Measurements from ENCODE around the gene FAM107A. TPM values are rescaled to one million over a fixed set of nuclear protein-coding genes. Genes with fewer than 3 reads are reported as not detected.

Gene FAM107A
- total RNA-seq, 1 experiment from 2014 or later, result not detected

DNA sequence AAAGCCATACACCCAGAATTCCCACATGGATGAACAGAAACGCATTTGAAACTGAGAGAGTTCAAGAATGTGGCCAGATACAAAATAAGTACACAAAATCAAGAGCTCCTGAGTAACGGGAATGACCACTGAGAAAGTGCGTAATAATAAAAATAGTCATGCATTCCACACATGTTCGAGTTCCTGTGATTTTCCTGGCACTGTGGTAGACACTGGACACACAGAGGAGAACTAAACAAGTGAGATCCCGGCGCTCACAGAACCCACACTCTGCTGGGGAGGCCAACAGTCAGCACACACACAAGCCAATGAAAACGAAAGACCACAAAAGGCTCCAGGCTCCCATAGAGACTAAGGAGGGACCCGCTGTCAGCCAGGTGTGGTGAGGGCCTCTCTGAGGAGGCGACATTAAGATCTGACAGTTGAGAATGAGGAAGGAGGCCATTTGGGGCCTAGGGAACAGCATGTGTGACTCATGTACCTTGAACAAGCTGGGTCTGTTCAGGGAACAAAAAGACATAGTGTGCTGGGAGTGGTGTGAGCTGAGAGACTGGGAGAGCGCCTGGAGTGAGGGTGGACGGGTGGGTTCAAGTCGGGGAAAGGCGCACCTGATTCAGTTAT lies 5.1 kb downstream of the FAM107A start:
- no peak overlapping the region for H3K4me3 ChIP-seq (replicated peaks in 1 of 2; ENCODE audit: low read depth in 1 of 2, low read length in 2 of 2)
- BruUV-seq (replicated peaks), result no TSS peak
- H3K27ac ChIP-seq (ENCODE audit: low read depth, low read length), result no peak overlapping the region
- H3K9me2 ChIP-seq (ENCODE audit: insufficient read depth), result no peaks in the 10 kb centered on the region
- no peak overlapping the region for H2AFZ ChIP-seq (ENCODE audit: low read depth, low read length, poor library complexity, severe bottlenecking)
- no peaks in the 10 kb centered on the region for H3K9me3 ChIP-seq (ENCODE audit: control insufficient read depth in 1 of 2, insufficient read depth in 1 of 2, low read depth in 1 of 2, low read length in 2 of 2)
- H4K20me1 ChIP-seq (ENCODE audit: insufficient read depth), result no peaks in the 10 kb centered on the region
- H3K79me2 ChIP-seq (ENCODE audit: insufficient read depth, low read length), result no peaks in the 10 kb centered on the region
- intact Hi-C loops (cut with micrococcal nuclease), result no loop called here
- H3K4me2 ChIP-seq (ENCODE audit: low read length), result no peak overlapping the region
- ATAC-seq, result no peak
- H3K4me1 ChIP-seq (ENCODE audit: control insufficient read depth in 1 of 2, insufficient read depth in 2 of 2, low read length in 2 of 2), result peaks cover 0 to 10% of the 10 kb centered on the region in 2 experiments; a peak in 1 of 4 replicates
- ChIA-PET RAD21 (ENCODE audit: low non-redundant PET in 1 of 2, low total read pairs in 2 of 2, uncharacterized antibody in 2 of 2, unreplicated experiment in 2 of 2) (interaction anchor here in 1 of 2 experiments (1.2 kb wide), 1 partner anchor 58 kb away, joined by 3 read pairs; no protein-coding TSS in a partner anchor), CTCF (interaction anchor here (1.0 to 1.6 kb wide), 2 partner anchors 31 to 266 kb away, joined by 3 read pairs; partner anchors contain the start of genes HTD2 and RPP14), POLR2A (no interaction called here)
- no peaks in the 10 kb centered on the region for H3K36me3 ChIP-seq (ENCODE audit: control insufficient read depth in 1 of 2, insufficient read depth in 2 of 2, low read length in 2 of 2)
- TF ChIP-seq EZH2phosphoT487 (IDR thresholded peaks at IDR 0.05; ENCODE audit: borderline replicate concordance), result no peak
- TF ChIP-seq SP1 (IDR thresholded peaks at IDR 0.05; ENCODE audit: low read depth), result no peak
- TF ChIP-seq EGR1 (IDR thresholded peaks at IDR 0.05; ENCODE audit: low read depth), result no peak
- no peak for TF ChIP-seq ZFX (IDR thresholded peaks at IDR 0.05)
- TF ChIP-seq, protein P1, sequence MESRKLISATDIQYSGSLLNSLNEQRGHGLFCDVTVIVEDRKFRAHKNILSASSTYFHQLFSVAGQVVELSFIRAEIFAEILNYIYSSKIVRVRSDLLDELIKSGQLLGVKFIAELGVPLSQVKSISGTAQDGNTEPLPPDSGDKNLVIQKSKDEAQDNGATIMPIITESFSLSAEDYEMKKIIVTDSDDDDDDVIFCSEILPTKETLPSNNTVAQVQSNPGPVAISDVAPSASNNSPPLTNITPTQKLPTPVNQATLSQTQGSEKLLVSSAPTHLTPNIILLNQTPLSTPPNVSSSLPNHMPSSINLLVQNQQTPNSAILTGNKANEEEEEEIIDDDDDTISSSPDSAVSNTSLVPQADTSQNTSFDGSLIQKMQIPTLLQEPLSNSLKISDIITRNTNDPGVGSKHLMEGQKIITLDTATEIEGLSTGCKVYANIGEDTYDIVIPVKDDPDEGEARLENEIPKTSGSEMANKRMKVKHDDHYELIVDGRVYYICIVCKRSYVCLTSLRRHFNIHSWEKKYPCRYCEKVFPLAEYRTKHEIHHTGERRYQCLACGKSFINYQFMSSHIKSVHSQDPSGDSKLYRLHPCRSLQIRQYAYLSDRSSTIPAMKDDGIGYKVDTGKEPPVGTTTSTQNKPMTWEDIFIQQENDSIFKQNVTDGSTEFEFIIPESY (IDR thresholded peaks at IDR 0.05; ENCODE audit: extremely low read depth, insufficient replicate concordance, low read length), result no peak
- no peak for TF ChIP-seq SRF (IDR thresholded peaks at IDR 0.05; ENCODE audit: low read depth)
- TF ChIP-seq CBX3 (IDR thresholded peaks at IDR 0.05; ENCODE audit: low read depth), result no peak
- no peak for TF ChIP-seq CEBPB (IDR thresholded peaks at IDR 0.05; ENCODE audit: low read depth)
- no peak for TF ChIP-seq POLR2A (IDR thresholded peaks at IDR 0.05; ENCODE audit: borderline replicate concordance, extremely low read depth, insufficient read depth, insufficient read length)
- no peak for TF ChIP-seq EZH2 (IDR thresholded peaks at IDR 0.05)
- TF ChIP-seq TCF7L2 (IDR thresholded peaks at IDR 0.05; ENCODE audit: borderline replicate concordance, extremely low read depth, insufficient read depth, insufficient read length), result no peak
- TF ChIP-seq ELF1 (IDR thresholded peaks at IDR 0.05; ENCODE audit: borderline replicate concordance, low read depth), result no peak
- TF ChIP-seq, protein P2, sequence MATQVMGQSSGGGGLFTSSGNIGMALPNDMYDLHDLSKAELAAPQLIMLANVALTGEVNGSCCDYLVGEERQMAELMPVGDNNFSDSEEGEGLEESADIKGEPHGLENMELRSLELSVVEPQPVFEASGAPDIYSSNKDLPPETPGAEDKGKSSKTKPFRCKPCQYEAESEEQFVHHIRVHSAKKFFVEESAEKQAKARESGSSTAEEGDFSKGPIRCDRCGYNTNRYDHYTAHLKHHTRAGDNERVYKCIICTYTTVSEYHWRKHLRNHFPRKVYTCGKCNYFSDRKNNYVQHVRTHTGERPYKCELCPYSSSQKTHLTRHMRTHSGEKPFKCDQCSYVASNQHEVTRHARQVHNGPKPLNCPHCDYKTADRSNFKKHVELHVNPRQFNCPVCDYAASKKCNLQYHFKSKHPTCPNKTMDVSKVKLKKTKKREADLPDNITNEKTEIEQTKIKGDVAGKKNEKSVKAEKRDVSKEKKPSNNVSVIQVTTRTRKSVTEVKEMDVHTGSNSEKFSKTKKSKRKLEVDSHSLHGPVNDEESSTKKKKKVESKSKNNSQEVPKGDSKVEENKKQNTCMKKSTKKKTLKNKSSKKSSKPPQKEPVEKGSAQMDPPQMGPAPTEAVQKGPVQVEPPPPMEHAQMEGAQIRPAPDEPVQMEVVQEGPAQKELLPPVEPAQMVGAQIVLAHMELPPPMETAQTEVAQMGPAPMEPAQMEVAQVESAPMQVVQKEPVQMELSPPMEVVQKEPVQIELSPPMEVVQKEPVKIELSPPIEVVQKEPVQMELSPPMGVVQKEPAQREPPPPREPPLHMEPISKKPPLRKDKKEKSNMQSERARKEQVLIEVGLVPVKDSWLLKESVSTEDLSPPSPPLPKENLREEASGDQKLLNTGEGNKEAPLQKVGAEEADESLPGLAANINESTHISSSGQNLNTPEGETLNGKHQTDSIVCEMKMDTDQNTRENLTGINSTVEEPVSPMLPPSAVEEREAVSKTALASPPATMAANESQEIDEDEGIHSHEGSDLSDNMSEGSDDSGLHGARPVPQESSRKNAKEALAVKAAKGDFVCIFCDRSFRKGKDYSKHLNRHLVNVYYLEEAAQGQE (IDR thresholded peaks at IDR 0.05; ENCODE audit: low read depth), result no peak
- no peak for DNase-seq (ENCODE audit: low read depth, low spot score)
- no peak overlapping the region for H3K9ac ChIP-seq (ENCODE audit: low read length)
- H3K27me3 ChIP-seq (ENCODE audit: insufficient read depth, low read length), result no peaks in the 10 kb centered on the region
